Uterus (tissue), 2 donors: Measurements from ENCODE around the gene ZNF526.

Experiments
- POLR2A ChIP-seq, 2 donors: fragments of 450-650 bp; IDR thresholded peaks; one replicate each; pipeline ENCODE4 v1.6.1; 2016; ENCODE audit warnings: antibody characterized with exemption in 2 of 2, mild to moderate bottlenecking in 1 of 2, moderate library complexity in 1 of 2
- TF ChIP-seq, protein P1 (sequence below), 4 experiments: fragments of 200-600 bp in 2 of 4; fragments of 450-650 bp in 2 of 4; sonication (generic) in 2 of 4; IDR thresholded peaks; one replicate each; pipeline ENCODE4 v1.5.1; 2016 to 2019; ENCODE audit warnings: antibody characterized with exemption in 4 of 4, mild to moderate bottlenecking in 2 of 4, moderate library complexity in 1 of 4

DNA sequence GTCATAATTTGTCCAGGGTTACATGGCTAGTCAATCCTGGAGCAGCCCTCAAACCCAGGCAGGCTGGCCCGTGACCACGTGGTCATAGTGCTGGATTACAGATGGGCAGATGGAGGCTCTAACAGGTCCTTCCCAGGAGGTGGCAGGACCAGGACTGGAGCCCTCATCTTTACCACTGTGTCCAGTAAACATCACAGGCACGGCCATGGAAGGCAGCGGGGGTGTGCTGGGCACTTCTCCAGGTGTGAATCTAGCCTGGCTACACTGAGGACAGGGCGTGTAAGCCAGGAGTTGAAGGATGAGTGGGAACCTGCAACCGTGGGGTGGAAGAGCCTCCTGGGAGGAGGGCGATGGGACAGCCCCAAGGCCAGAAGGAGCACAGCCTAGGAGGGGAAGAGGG, 55.0 kb downstream of the ZNF526 start:
- TF ChIP-seq, protein P1, sequence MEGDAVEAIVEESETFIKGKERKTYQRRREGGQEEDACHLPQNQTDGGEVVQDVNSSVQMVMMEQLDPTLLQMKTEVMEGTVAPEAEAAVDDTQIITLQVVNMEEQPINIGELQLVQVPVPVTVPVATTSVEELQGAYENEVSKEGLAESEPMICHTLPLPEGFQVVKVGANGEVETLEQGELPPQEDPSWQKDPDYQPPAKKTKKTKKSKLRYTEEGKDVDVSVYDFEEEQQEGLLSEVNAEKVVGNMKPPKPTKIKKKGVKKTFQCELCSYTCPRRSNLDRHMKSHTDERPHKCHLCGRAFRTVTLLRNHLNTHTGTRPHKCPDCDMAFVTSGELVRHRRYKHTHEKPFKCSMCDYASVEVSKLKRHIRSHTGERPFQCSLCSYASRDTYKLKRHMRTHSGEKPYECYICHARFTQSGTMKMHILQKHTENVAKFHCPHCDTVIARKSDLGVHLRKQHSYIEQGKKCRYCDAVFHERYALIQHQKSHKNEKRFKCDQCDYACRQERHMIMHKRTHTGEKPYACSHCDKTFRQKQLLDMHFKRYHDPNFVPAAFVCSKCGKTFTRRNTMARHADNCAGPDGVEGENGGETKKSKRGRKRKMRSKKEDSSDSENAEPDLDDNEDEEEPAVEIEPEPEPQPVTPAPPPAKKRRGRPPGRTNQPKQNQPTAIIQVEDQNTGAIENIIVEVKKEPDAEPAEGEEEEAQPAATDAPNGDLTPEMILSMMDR (IDR thresholded peaks at IDR 0.05), result no peak
- no peak for TF ChIP-seq POLR2A (IDR thresholded peaks at IDR 0.05)
